ENCODE measurements around the gene KCNJ5.

Gene KCNJ5

DNA sequence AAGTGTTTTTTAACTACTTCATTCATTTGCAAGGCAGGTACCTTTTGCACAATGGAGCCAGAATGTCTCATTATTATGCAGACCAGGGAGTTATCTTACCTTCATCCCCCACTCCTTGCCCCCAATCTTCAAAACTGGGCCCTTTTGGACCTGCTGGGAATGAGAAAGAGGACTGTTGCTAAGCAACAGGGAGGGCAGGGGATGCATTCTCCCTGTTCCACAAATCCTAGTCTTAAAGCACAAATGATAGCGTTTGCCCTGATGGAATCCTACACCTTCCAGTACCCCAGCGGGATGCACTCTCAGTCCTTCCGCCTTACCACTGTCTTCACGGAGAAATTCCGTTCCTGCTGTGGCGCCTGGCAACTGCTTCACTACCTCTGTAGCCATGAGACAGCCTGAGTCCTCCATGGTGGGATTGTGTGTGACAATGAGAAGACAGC, 20.0 kb upstream of the KCNJ5 start:
- H3K79me2 ChIP-seq (ENCODE audit: insufficient read depth, low read length), result no peaks in the 10 kb centered on the region
- no peaks in the 10 kb centered on the region for H3K36me3 ChIP-seq (ENCODE audit: low read length)
- TF ChIP-seq EZH2phosphoT487 (conservative IDR thresholded peaks at IDR 0.05; ENCODE audit: low read length), result no peak
- TF ChIP-seq, protein P1, sequence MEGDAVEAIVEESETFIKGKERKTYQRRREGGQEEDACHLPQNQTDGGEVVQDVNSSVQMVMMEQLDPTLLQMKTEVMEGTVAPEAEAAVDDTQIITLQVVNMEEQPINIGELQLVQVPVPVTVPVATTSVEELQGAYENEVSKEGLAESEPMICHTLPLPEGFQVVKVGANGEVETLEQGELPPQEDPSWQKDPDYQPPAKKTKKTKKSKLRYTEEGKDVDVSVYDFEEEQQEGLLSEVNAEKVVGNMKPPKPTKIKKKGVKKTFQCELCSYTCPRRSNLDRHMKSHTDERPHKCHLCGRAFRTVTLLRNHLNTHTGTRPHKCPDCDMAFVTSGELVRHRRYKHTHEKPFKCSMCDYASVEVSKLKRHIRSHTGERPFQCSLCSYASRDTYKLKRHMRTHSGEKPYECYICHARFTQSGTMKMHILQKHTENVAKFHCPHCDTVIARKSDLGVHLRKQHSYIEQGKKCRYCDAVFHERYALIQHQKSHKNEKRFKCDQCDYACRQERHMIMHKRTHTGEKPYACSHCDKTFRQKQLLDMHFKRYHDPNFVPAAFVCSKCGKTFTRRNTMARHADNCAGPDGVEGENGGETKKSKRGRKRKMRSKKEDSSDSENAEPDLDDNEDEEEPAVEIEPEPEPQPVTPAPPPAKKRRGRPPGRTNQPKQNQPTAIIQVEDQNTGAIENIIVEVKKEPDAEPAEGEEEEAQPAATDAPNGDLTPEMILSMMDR (IDR thresholded peaks at IDR 0.05; ENCODE audit: insufficient read depth, low read length, poor library complexity, severe bottlenecking), result no peak
- no peak overlapping the region for H3K27ac ChIP-seq (ENCODE audit: low read depth, low read length)
- H3K4me2 ChIP-seq (ENCODE audit: low read depth, low read length, poor library complexity, severe bottlenecking), result no peak overlapping the region
- H3F3A ChIP-seq (ENCODE audit: insufficient read depth), result no peaks in the 10 kb centered on the region
- no peak overlapping the region for H3K9ac ChIP-seq (ENCODE audit: low read length)
- H3K9me2 ChIP-seq (replicated peaks; ENCODE audit: insufficient read depth, low read length), result no peaks in the 10 kb centered on the region
- no peak overlapping the region for H3K4me3 ChIP-seq (ENCODE audit: insufficient read depth, low read length, poor library complexity, severe bottlenecking)
- no peaks in the 10 kb centered on the region for H3K27me3 ChIP-seq (ENCODE audit: low read length)
- H3K9me3 ChIP-seq (ENCODE audit: insufficient read depth, low read length), result no peaks in the 10 kb centered on the region
- no peaks in the 10 kb centered on the region for H4K20me1 ChIP-seq (ENCODE audit: low read depth, low read length)
- no peak overlapping the region for H2AFZ ChIP-seq (ENCODE audit: low read depth, low read length, severe bottlenecking)

DNA sequence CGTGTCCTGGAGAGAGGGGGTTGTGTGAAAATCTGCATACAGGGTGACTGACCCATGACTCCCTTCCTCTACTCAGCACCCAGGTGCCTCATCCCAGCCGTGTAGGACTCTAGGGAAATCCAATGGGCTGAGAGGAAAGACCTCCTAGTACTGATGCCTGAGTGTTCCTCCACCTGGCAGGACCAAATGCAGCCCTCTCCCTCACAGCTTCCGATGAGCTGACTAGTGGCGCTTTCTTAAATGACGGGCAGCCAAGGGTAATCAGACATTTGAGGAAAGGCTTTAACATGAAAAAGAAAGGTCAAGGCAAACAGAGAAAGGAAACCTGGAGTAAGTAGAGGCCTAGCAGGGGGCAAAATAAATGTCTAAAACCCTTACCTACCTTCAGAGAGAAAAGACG, 19.1 kb upstream of the KCNJ5 start:
- Histone ChIP-seq H2AFZ (ENCODE audit: low read depth, low read length, severe bottlenecking) (no peak overlapping the region), H3K4me3 (ENCODE audit: insufficient read depth, low read length, poor library complexity, severe bottlenecking) (no peak overlapping the region), H3K27me3 (ENCODE audit: low read length) (no peaks in the 10 kb centered on the region), H3K9me3 (ENCODE audit: insufficient read depth, low read length) (no peaks in the 10 kb centered on the region), H3K27ac (ENCODE audit: low read depth, low read length) (no peak overlapping the region), H3F3A (ENCODE audit: insufficient read depth) (no peaks in the 10 kb centered on the region), H4K20me1 (ENCODE audit: low read depth, low read length) (no peaks in the 10 kb centered on the region), H3K36me3 (ENCODE audit: low read length) (no peaks in the 10 kb centered on the region), H3K9ac (ENCODE audit: low read length) (no peak overlapping the region), H3K9me2 (replicated peaks; ENCODE audit: insufficient read depth, low read length) (no peaks in the 10 kb centered on the region), H3K79me2 (ENCODE audit: insufficient read depth, low read length) (no peaks in the 10 kb centered on the region), H3K4me2 (ENCODE audit: low read depth, low read length, poor library complexity, severe bottlenecking) (no peak overlapping the region)
- TF ChIP-seq, protein P1 (IDR thresholded peaks at IDR 0.05; ENCODE audit: insufficient read depth, low read length, poor library complexity, severe bottlenecking), result no peak
- TF ChIP-seq EZH2phosphoT487 (conservative IDR thresholded peaks at IDR 0.05; ENCODE audit: low read length), result no peak

DNA sequence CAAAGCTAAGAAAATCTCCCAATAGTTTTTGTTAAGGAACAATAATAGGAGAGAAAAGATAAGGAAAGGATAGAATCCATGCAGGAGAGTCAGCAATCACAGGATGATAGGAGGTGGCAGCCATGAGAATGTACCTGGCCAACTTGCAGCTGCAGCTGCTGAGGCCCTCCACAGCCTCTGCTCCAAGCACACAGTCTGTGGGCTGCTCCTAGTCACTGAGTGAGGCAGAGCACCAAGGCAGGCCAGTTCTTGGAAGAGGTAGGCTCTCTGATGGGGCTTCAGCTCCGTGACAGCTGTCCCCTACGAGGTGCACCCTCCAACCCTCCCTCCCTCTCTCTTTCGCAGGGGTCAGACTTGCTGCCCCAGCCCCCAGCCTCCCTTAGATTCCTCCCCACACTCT, 18.6 kb upstream of the KCNJ5 start:
- Histone ChIP-seq H2AFZ (ENCODE audit: low read depth, low read length, severe bottlenecking) (no peak overlapping the region), H3K27ac (ENCODE audit: low read depth, low read length) (no peak overlapping the region), H3K27me3 (ENCODE audit: low read length) (no peaks in the 10 kb centered on the region), H4K20me1 (ENCODE audit: low read depth, low read length) (no peaks in the 10 kb centered on the region), H3K9me2 (replicated peaks; ENCODE audit: insufficient read depth, low read length) (no peaks in the 10 kb centered on the region), H3K36me3 (ENCODE audit: low read length) (no peaks in the 10 kb centered on the region), H3K4me2 (ENCODE audit: low read depth, low read length, poor library complexity, severe bottlenecking) (no peak overlapping the region), H3F3A (ENCODE audit: insufficient read depth) (no peaks in the 10 kb centered on the region), H3K4me3 (ENCODE audit: insufficient read depth, low read length, poor library complexity, severe bottlenecking) (no peak overlapping the region), H3K9me3 (ENCODE audit: insufficient read depth, low read length) (no peaks in the 10 kb centered on the region), H3K9ac (ENCODE audit: low read length) (no peak overlapping the region), H3K79me2 (ENCODE audit: insufficient read depth, low read length) (no peaks in the 10 kb centered on the region)
- TF ChIP-seq, protein P1 (IDR thresholded peaks at IDR 0.05; ENCODE audit: insufficient read depth, low read length, poor library complexity, severe bottlenecking), result no peak
- TF ChIP-seq EZH2phosphoT487 (conservative IDR thresholded peaks at IDR 0.05; ENCODE audit: low read length), result no peak
